H1 (cell line): ENCODE results near the gene C19orf12. TPM values are rescaled to one million over a fixed set of nuclear protein-coding genes. Genes with fewer than 3 reads are reported as not detected.

Experiments
- CTCF ChIA-PET: fragments of 300-600 bp; sonication (Branson Sonifier 250); formaldehyde crosslinking; loops from one replicate; lab custom pipeline; 2021; ENCODE audit not compliant: partially characterized antibody; lab: Charles Lee
- POLR2A ChIA-PET: fragments of 300-600 bp; sonication (Branson Sonifier 250); formaldehyde crosslinking; loops from one replicate; lab custom pipeline; 2021; ENCODE audit warnings: inconsistent platforms; ENCODE audit not compliant: partially characterized antibody; lab: Charles Lee
- DNase-seq, 2 experiments: peaks; one replicate each; pipeline versions ENCODE4 v3.0.0 to v3.0.0-alpha.2; 2010 to 2022; ENCODE audit warnings: low spot score in 2 of 2, low read depth in 1 of 2, mixed read lengths in 1 of 2
- FAIRE-seq: peaks from 2 replicates; lab custom pipeline; 2011; peaks lifted over from hg19 to GRCh38; lab: Jason Lieb, UNC
- H2AFZ ChIP-seq: 2 replicates; pipeline ENCODE4 v1.8.1; 2012; ENCODE audit warnings: low read length, inconsistent platforms
- H2AK5ac ChIP-seq: 2 replicates; pipeline ENCODE4 v1.6.1; 2013; ENCODE audit warnings: low read depth, low read length
- H2BK120ac ChIP-seq: replicated peaks from 2 replicates; pipeline ENCODE3; 2013; ENCODE audit warnings: low read depth, low read length, inconsistent platforms
- H2BK12ac ChIP-seq: 2 replicates; pipeline ENCODE4 v1.6.1; 2013; ENCODE audit warnings: low read depth, low read length
- H2BK15ac ChIP-seq: 2 replicates; pipeline ENCODE4 v1.6.1; 2013; ENCODE audit warnings: low read length
- H2BK20ac ChIP-seq: 2 replicates; pipeline ENCODE4 v1.6.1; 2013; ENCODE audit warnings: low read length
- H2BK5ac ChIP-seq: 2 replicates; pipeline ENCODE4 v1.6.1; 2013; ENCODE audit warnings: low read depth, low read length
- H3K14ac ChIP-seq: 2 replicates; pipeline ENCODE4 v1.6.1; 2013; ENCODE audit warnings: inconsistent platforms; ENCODE audit not compliant: insufficient read length
- H3K18ac ChIP-seq: 2 replicates; pipeline ENCODE4 v1.6.1; 2013; ENCODE audit warnings: low read length; ENCODE audit errors: extremely low read depth
- H3K23ac ChIP-seq: 2 replicates; pipeline ENCODE4 v1.6.1; 2013; ENCODE audit warnings: inconsistent platforms; ENCODE audit not compliant: insufficient read length
- H3K23me2 ChIP-seq: 2 replicates; pipeline ENCODE4 v1.6.1; 2013; ENCODE audit warnings: low read depth, low read length
- H3K27ac ChIP-seq: 2 replicates; pipeline ENCODE4 v1.6.1; 2011; ENCODE audit warnings: low read depth, low read length, inconsistent platforms
- H3K27me3 ChIP-seq, 4 experiments: replicated peaks in 1 of 4; 1 replicate in 1 of 4; 2 replicates in 3 of 4; pipeline versions ENCODE4 v1.6.1 to v1.8.1; 2011 to 2013; ENCODE audit warnings: low read length in 3 of 4, mild to moderate bottlenecking in 3 of 4, inconsistent platforms in 2 of 4, mixed read lengths in 2 of 4, moderate library complexity in 1 of 4; ENCODE audit not compliant: control insufficient read depth in 3 of 4, insufficient read depth in 3 of 4; ENCODE audit errors: extremely low read depth in 1 of 4
- H3K36me3 ChIP-seq, 4 experiments: 2 replicates each; pipeline versions ENCODE4 v1.6.1 to v1.8.1; 2011 to 2013; ENCODE audit warnings: mild to moderate bottlenecking in 4 of 4, low read length in 3 of 4, moderate library complexity in 2 of 4, control low read depth in 1 of 4, inconsistent platforms in 1 of 4; ENCODE audit not compliant: insufficient read depth in 4 of 4, control insufficient read depth in 2 of 4
- H3K4ac ChIP-seq: replicated peaks from 2 replicates; pipeline ENCODE3; 2013; ENCODE audit warnings: low read length, low read depth, mixed read lengths, inconsistent platforms; ENCODE audit not compliant: insufficient read length
- H3K4me1 ChIP-seq, 4 experiments: replicated peaks in 1 of 4; 1 replicate in 1 of 4; 2 replicates in 3 of 4; pipeline versions ENCODE4 v1.6.1 to v1.8.1; 2011 to 2013; ENCODE audit warnings: low read length in 3 of 4, inconsistent platforms in 2 of 4, mixed read lengths in 1 of 4; ENCODE audit not compliant: insufficient read depth in 4 of 4, control insufficient read depth in 3 of 4
- H3K4me2 ChIP-seq, 2 experiments: 2 replicates each; pipeline versions ENCODE4 v1.6.1 to v1.8.1; 2011 to 2013; ENCODE audit warnings: low read depth in 2 of 2, low read length in 2 of 2, control low read depth in 1 of 2, inconsistent platforms in 1 of 2, mild to moderate bottlenecking in 1 of 2; ENCODE audit not compliant: insufficient read depth in 1 of 2
- H3K4me3 ChIP-seq, 4 experiments: fragments of 200-600, 300-600 bp in 1 of 4; sonication (generic), shearing (Covaris generic), sonication (Bioruptor Twin) in 1 of 4; 2 replicates each; pipeline versions ENCODE4 v1.5.1 to v1.8.1; 2011 to 2016; ENCODE audit warnings: low read length in 4 of 4, low read depth in 3 of 4, control low read depth in 2 of 4, inconsistent platforms in 2 of 4, mild to moderate bottlenecking in 2 of 4, mixed read lengths in 1 of 4, moderate library complexity in 1 of 4; ENCODE audit not compliant: insufficient read depth in 2 of 4; ENCODE audit errors: extremely low read depth in 1 of 4
- H3K56ac ChIP-seq: replicated peaks from 2 replicates; pipeline ENCODE3; 2013; ENCODE audit warnings: low read depth, mild to moderate bottlenecking, mixed read lengths, low read length, inconsistent platforms; ENCODE audit not compliant: insufficient read length
- H3K79me1 ChIP-seq: 2 replicates; pipeline ENCODE4 v1.6.1; 2013; ENCODE audit warnings: low read depth, low read length, control low read depth
- H3K79me2 ChIP-seq, 2 experiments: 2 replicates each; pipeline versions ENCODE4 v1.6.1 to v1.8.1; 2012 to 2013; ENCODE audit warnings: low read length in 2 of 2, mild to moderate bottlenecking in 2 of 2, inconsistent platforms in 1 of 2; ENCODE audit not compliant: insufficient read depth in 2 of 2, control insufficient read depth in 1 of 2
- H3K9ac ChIP-seq, 4 experiments: replicated peaks in 1 of 4; 1 replicate in 1 of 4; 2 replicates in 3 of 4; pipeline versions ENCODE4 v1.6.1 to v1.8.1; 2011 to 2013; ENCODE audit warnings: low read depth in 3 of 4, low read length in 3 of 4, control low read depth in 2 of 4, mild to moderate bottlenecking in 2 of 4, moderate library complexity in 2 of 4, inconsistent platforms in 1 of 4; ENCODE audit errors: extremely low read depth in 1 of 4
- H3K9me3 ChIP-seq, 2 experiments: 2 replicates each; pipeline versions ENCODE4 v1.6.1 to v1.8.1; 2012 to 2013; ENCODE audit warnings: mild to moderate bottlenecking in 2 of 2, moderate library complexity in 2 of 2, control low read depth in 1 of 2, inconsistent platforms in 1 of 2, low read depth in 1 of 2, low read length in 1 of 2, mixed read lengths in 1 of 2; ENCODE audit not compliant: insufficient read depth in 2 of 2
- H4K20me1 ChIP-seq, 2 experiments: replicated peaks in 1 of 2; 2 replicates each; pipeline versions ENCODE3 to v1.8.1; 2011 to 2013; ENCODE audit warnings: inconsistent platforms in 2 of 2, low read length in 2 of 2, mild to moderate bottlenecking in 1 of 2; ENCODE audit not compliant: insufficient read depth in 2 of 2, control insufficient read depth in 1 of 2
- H4K5ac ChIP-seq: 2 replicates; pipeline ENCODE4 v1.6.1; 2013; ENCODE audit warnings: low read length, low read depth, mixed read lengths, inconsistent platforms; ENCODE audit not compliant: insufficient read length
- H4K8ac ChIP-seq: 2 replicates; pipeline ENCODE4 v1.8.0; 2013; ENCODE audit warnings: mild to moderate bottlenecking, moderate library complexity, low read length, inconsistent platforms; ENCODE audit not compliant: insufficient read depth; ENCODE audit errors: extremely low read depth
- H4K91ac ChIP-seq: replicated peaks from 2 replicates; pipeline ENCODE3; 2013; ENCODE audit warnings: low read length, mixed read lengths, inconsistent platforms; ENCODE audit not compliant: insufficient read length
- ASH2L ChIP-seq: fragments of 200-600, 300-600 bp; sonication (generic); IDR thresholded peaks from one replicate; pipeline ENCODE4 v1.7.1; 2017; ENCODE audit warnings: low read length
- BACH1 ChIP-seq: IDR thresholded peaks from 2 replicates; pipeline ENCODE4 v1.6.1; 2012; ENCODE audit warnings: low read length, improper control_type of control experiment
- HDAC2 ChIP-seq, 2 experiments: fragments of 300-600 bp in 1 of 2; sonication (generic) in 1 of 2; IDR thresholded peaks; 2 replicates each; pipeline ENCODE4 v1.6.1; 2011 to 2012; ENCODE audit warnings: low read depth in 2 of 2, low read length in 2 of 2, mild to moderate bottlenecking in 2 of 2, moderate library complexity in 2 of 2, borderline replicate concordance in 1 of 2, inconsistent platforms in 1 of 2
- KDM4A ChIP-seq: IDR thresholded peaks from one replicate; pipeline ENCODE4 v1.7.1; 2012; ENCODE audit warnings: low read depth, mild to moderate bottlenecking, moderate library complexity, low read length, inconsistent platforms; ENCODE audit not compliant: severe bottlenecking
- MAX ChIP-seq: IDR thresholded peaks from 2 replicates; pipeline ENCODE4 v1.6.1; 2012; ENCODE audit warnings: inconsistent platforms
- SAP30 ChIP-seq: fragments of 300-600 bp; sonication (generic); IDR thresholded peaks from 2 replicates; pipeline ENCODE4 v1.7.1; 2012; ENCODE audit warnings: low read length, moderate library complexity, mild to moderate bottlenecking, inconsistent platforms; ENCODE audit not compliant: insufficient read depth, insufficient replicate concordance
- SUZ12 ChIP-seq: fragments of 200-600 bp; sonication (generic); IDR thresholded peaks from 2 replicates; pipeline ENCODE4 v1.6.1; 2012; ENCODE audit warnings: mild to moderate bottlenecking, inconsistent platforms, low read length, moderate library complexity, mixed read lengths
- TAF1 ChIP-seq: IDR thresholded peaks from 2 replicates; pipeline ENCODE4 v1.6.1; 2011; ENCODE audit warnings: mild to moderate bottlenecking, low read depth, low read length
- TBP ChIP-seq: IDR thresholded peaks from 2 replicates; pipeline ENCODE4 v1.6.1; 2011; ENCODE audit warnings: low read depth, low read length, improper control_type of control experiment
- YY1 ChIP-seq: IDR thresholded peaks from 2 replicates; pipeline ENCODE4 v1.6.1; 2011; ENCODE audit warnings: low read depth, mild to moderate bottlenecking, low read length
- polyA plus RNA-seq, 7 experiments: library from polyadenylated mRNA; depleted of rRNA in 3 of 7; stranded (reverse) in 5 of 7; unstranded in 2 of 7; fragments of >200 nt in 5 of 7; fragments of 200-250 nt in 2 of 7; gene quantifications; 1 replicate in 5 of 7; 2 replicates in 1 of 7; 4 replicates in 1 of 7; pipeline versions ENCODE4 v1.2.1 to v1.2.3, GENCODE V29; 2011 to 2013; ENCODE audit warnings: missing spikeins in 2 of 7, mixed read lengths in 2 of 7
- total RNA-seq: library from RNA; stranded (reverse); fragmentation: NEBNext Ultra II Directional; extraction: Animal tissue kit (Norgen Biotek cat#: 25700); gene quantifications from 2 replicates; pipeline ENCODE4 v1.2.1, GENCODE V29; 2021

The C19orf12 gene
- total and polyA plus RNA-seq, 2 of the 8 experiments (the other 6 are each of a cell fraction or from before 2014, with no cell fraction given), result 10.7 to 11.9 TPM

GRCh38 chr19:29743681-29744080, 28.6 kb upstream of the C19orf12 start:
- no peak overlapping the region for H4K8ac ChIP-seq
- H3K56ac ChIP-seq, result no peak overlapping the region
- H3K9me3 ChIP-seq, result no peaks in the 10 kb centered on the region
- no peak overlapping the region for H2BK15ac ChIP-seq
- no peak overlapping the region for H3K9ac ChIP-seq
- no peaks in the 10 kb centered on the region for H3K27me3 ChIP-seq
- no peak overlapping the region for H3K23ac ChIP-seq
- no peaks in the 10 kb centered on the region for H3K36me3 ChIP-seq
- ChIA-PET POLR2A (no interaction called here), CTCF (interaction anchor here (0.6 to 3.4 kb wide), 14 partner anchors 8 to 906 kb away, joined by 3 to 26 read pairs (median 4); no protein-coding TSS in a partner anchor)
- no peak overlapping the region for H3K4me2 ChIP-seq
- no peaks in the 10 kb centered on the region for H3K79me2 ChIP-seq
- H2BK12ac ChIP-seq, result no peak overlapping the region
- no peak overlapping the region for H3K4me3 ChIP-seq
- H3K27ac ChIP-seq, result no peak overlapping the region
- no peaks in the 10 kb centered on the region; a peak in 1 of 7 replicates for H3K4me1 ChIP-seq
- no peak for DNase-seq
- H3K14ac ChIP-seq, result no peak overlapping the region
- H3K79me1 ChIP-seq, result no peaks in the 10 kb centered on the region
- no peak for FAIRE-seq
- H3K4ac ChIP-seq, result no peak overlapping the region
- H2AK5ac ChIP-seq, result no peak overlapping the region
- no peak overlapping the region for H4K5ac ChIP-seq
- peaks cover 0 to 2% of the 10 kb centered on the region in 2 experiments for H4K20me1 ChIP-seq
- H3K23me2 ChIP-seq, result no peaks in the 10 kb centered on the region
- no peak overlapping the region for H2BK5ac ChIP-seq
- no peak overlapping the region for H2AFZ ChIP-seq
- no peak overlapping the region for H2BK20ac ChIP-seq
- no peak overlapping the region for H4K91ac ChIP-seq
- TF ChIP-seq SAP30 (no peak), KDM4A (no peak), ASH2L (no peak), MAX (no peak), TBP (no peak), TAF1 (no peak), YY1 (no peak), HDAC2 (IDR thresholded peaks at IDR 0.05; ENCODE audit: borderline replicate concordance in 1 of 2, low read depth in 2 of 2, low read length in 2 of 2) (no peak), BACH1 (no peak), SUZ12 (no peak)
- no peak overlapping the region for H2BK120ac ChIP-seq
- no peak overlapping the region for H3K18ac ChIP-seq
